PC-9 (cell line): ENCODE measurements around the gene RABAC1. TPM values are rescaled to one million over a fixed set of nuclear protein-coding genes. Genes with fewer than 3 reads are reported as not detected.

Source experiments
- BruUV-seq: library from RNA; stranded (reverse); fragments of 400-500 nt; replicated peaks from 2 replicates; lab custom pipeline; 2021; lab: Mats Ljungman, UMichigan
- CTCF ChIA-PET: fragments of 300-600 bp; sonication (Branson Sonifier 250); formaldehyde crosslinking; loops from one replicate; lab custom pipeline; 2022; ENCODE audit warnings: antibody characterized with exemption; lab: Charles Lee
- POLR2A ChIA-PET: fragments of 300-600 bp; sonication (Branson Sonifier 250); formaldehyde crosslinking; loops from one replicate; lab custom pipeline; 2022; ENCODE audit warnings: antibody characterized with exemption; ENCODE audit not compliant: unreplicated experiment; lab: Charles Lee
- DNase-seq, 2 experiments: peaks; one replicate each; pipeline versions ENCODE4 v3.0.0 to v3.0.0-alpha.2; 2015 to 2022; ENCODE audit warnings: mixed read lengths in 1 of 2
- H2AFZ ChIP-seq: fragments of 200-600 bp; sonication (generic); 2 replicates; pipeline ENCODE4 v1.8.1; 2017; ENCODE audit warnings: antibody characterized with exemption
- H3F3A ChIP-seq: fragments of 200-600 bp; sonication (generic); 2 replicates; pipeline ENCODE4 v1.8.1; 2017; ENCODE audit warnings: antibody characterized with exemption, mild to moderate bottlenecking, low read depth; ENCODE audit not compliant: insufficient read depth
- H3K27ac ChIP-seq: fragments of 200-600 bp; sonication (generic); 2 replicates; pipeline ENCODE4 v1.6.1; 2016; ENCODE audit warnings: mixed run types
- H3K27me3 ChIP-seq: fragments of 200-600 bp; sonication (generic); 2 replicates; pipeline ENCODE4 v1.6.1; 2016; ENCODE audit warnings: low read depth, mixed run types; ENCODE audit not compliant: insufficient read depth
- H3K36me3 ChIP-seq: fragments of 200-600 bp; sonication (generic); 2 replicates; pipeline ENCODE4 v1.6.1; 2016; ENCODE audit warnings: low read depth, mixed run types
- H3K4me1 ChIP-seq: fragments of 200-600 bp; sonication (generic); replicated peaks from 2 replicates; pipeline ENCODE4 v1.6.1; 2016; ENCODE audit warnings: mixed run types; ENCODE audit not compliant: insufficient read depth
- H3K4me2 ChIP-seq: fragments of 200-600 bp; sonication (generic); 2 replicates; pipeline ENCODE4 v1.6.1; 2017; ENCODE audit warnings: mixed run types
- H3K4me3 ChIP-seq: fragments of 200-600 bp; sonication (generic); 2 replicates; pipeline ENCODE4 v1.6.1; 2016; ENCODE audit warnings: mixed run types
- H3K79me2 ChIP-seq: fragments of 200-600 bp; sonication (generic); 2 replicates; pipeline ENCODE4 v1.6.1; 2017; ENCODE audit warnings: low read depth, mixed run types
- H3K9me2 ChIP-seq: fragments of 200-600 bp; sonication (generic); 2 replicates; pipeline ENCODE4 v1.8.1; 2017; ENCODE audit warnings: mild to moderate bottlenecking; ENCODE audit not compliant: insufficient read depth
- H3K9me3 ChIP-seq: fragments of 200-600 bp; sonication (generic); 2 replicates; pipeline ENCODE4 v1.8.1; 2016; ENCODE audit warnings: low read depth; ENCODE audit not compliant: insufficient read depth
- H4K20me1 ChIP-seq: fragments of 200-600 bp; sonication (generic); 2 replicates; pipeline ENCODE4 v1.8.1; 2017; ENCODE audit not compliant: insufficient read depth
- EZH2 ChIP-seq: fragments of 200-600 bp; sonication (generic); IDR thresholded peaks from 2 replicates; pipeline ENCODE4 v1.8.0; 2017; ENCODE audit warnings: antibody characterized with exemption, low read depth
- intact Hi-C: fragments of 100-400 bp; cut with micrococcal nuclease; formaldehyde crosslinking; loops from one replicate; pipeline ENCODE4 v1.10.0; 2022; ENCODE audit not compliant: unreplicated experiment
- total RNA-seq: library from RNA; stranded (reverse); gene quantifications from 2 replicates; pipeline ENCODE4 v1.2.3, GENCODE V29; 2021
- TF ChIP-seq, protein P1 (sequence below): fragments of 200-600 bp; sonication (generic); conservative IDR thresholded peaks from 2 replicates; pipeline ENCODE4 v1.6.1; 2017; ENCODE audit warnings: mixed run types, antibody characterized with exemption, mild to moderate bottlenecking, moderate library complexity

RABAC1 gene
- total RNA-seq, 1 experiment from 2014 or later = 110 TPM

DNA sequence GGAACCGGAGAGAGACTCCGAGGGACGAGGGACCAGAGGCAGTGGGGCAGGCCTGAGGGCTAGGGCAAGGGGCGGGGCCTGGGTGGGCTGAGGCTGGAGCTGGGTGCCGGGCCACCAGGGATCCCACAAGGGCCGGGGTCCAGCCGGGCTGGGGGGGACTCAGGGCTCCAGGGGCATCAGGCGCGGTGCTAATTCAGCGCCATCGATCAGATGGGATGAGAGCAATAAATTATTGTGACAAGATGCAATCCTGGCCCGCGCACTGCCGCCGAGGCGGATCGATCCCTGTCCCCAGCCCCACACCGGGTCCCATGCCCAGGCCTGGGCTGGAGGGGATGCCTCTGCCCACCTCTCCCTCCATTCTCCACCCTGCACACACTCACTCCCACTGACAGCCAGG lies 36.5 kb downstream of the RABAC1 start:
- H3K4me2 ChIP-seq = no peak overlapping the region
- intact Hi-C loops = no loop called here
- H3K4me3 ChIP-seq = no peak overlapping the region
- no peaks in the 10 kb centered on the region for H3K36me3 ChIP-seq
- H4K20me1 ChIP-seq = no peaks in the 10 kb centered on the region
- no peaks in the 10 kb centered on the region for H3K79me2 ChIP-seq
- ChIA-PET CTCF (no interaction called here), POLR2A (no interaction called here)
- TF ChIP-seq, protein P1, sequence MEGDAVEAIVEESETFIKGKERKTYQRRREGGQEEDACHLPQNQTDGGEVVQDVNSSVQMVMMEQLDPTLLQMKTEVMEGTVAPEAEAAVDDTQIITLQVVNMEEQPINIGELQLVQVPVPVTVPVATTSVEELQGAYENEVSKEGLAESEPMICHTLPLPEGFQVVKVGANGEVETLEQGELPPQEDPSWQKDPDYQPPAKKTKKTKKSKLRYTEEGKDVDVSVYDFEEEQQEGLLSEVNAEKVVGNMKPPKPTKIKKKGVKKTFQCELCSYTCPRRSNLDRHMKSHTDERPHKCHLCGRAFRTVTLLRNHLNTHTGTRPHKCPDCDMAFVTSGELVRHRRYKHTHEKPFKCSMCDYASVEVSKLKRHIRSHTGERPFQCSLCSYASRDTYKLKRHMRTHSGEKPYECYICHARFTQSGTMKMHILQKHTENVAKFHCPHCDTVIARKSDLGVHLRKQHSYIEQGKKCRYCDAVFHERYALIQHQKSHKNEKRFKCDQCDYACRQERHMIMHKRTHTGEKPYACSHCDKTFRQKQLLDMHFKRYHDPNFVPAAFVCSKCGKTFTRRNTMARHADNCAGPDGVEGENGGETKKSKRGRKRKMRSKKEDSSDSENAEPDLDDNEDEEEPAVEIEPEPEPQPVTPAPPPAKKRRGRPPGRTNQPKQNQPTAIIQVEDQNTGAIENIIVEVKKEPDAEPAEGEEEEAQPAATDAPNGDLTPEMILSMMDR = no peak
- BruUV-seq = no TSS peak
- peaks cover 31% of the 10 kb centered on the region; the same call in 1 of the 2 replicates for H3F3A ChIP-seq
- H3K9me2 ChIP-seq = no peaks in the 10 kb centered on the region
- no peaks in the 10 kb centered on the region for H3K4me1 ChIP-seq
- no peaks in the 10 kb centered on the region for H3K9me3 ChIP-seq
- no peak for DNase-seq
- no peak overlapping the region for H3K27ac ChIP-seq
- no peak overlapping the region for H2AFZ ChIP-seq
- peaks cover 59% of the 10 kb centered on the region for H3K27me3 ChIP-seq

DNA sequence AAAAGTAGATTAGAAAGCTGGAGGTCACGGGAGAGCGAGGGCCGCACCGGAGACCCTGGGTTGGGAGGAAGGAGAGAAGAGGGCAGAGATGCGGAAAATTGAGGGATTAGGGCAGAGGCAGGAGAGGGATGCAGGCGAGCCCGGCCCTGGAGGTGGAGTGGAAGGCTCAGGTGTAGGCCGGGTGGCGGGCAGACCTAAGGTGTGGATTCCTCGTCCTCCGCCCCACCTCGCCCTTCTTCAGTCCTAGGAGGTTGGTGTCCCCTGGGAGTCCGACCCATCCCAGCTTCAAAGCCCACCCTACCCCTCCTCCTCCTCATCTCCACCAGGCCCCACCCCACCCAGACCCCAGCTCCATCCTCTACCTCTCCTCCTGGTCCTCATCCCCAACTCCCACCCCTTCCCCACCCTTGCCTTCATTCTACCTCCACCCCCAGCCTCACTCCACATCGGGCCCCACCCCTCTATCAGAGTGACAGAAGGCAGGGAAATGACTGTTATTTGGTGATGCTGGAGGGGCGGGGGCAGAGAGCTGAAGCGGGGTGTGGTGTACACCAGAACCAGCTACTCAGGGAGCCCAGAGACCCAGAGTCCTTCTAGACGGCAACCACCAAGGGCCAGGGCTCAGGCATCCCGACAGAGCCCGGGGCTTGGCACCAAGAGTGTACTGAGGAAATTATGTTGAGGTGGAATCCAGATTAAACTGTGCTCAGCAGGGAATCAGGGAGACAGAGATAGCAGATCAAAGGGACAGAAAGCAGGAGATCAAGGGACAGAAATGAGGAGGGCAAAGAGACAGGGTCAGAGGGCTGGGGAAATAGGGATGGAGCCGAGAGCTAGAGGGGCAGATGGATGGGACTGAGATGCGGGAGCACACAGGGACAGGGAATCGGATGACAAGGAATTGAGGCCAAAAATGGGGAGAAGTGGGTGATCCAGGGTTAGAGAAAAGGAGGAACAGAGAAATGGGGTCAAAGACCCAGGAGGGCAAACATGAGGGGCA lies 37.2 kb downstream of the RABAC1 start:
- Histone ChIP-seq H3K4me2 (no peak overlapping the region), H3K36me3 (no peaks in the 10 kb centered on the region), H4K20me1 (no peaks in the 10 kb centered on the region), H3K27ac (no peak overlapping the region), H3K4me1 (no peaks in the 10 kb centered on the region), H3K4me3 (no peak overlapping the region), H3F3A (peaks cover 31% of the 10 kb centered on the region; the same call in 1 of the 2 replicates), H2AFZ (no peak overlapping the region), H3K79me2 (no peaks in the 10 kb centered on the region), H3K9me2 (no peaks in the 10 kb centered on the region), H3K27me3 (peaks cover 52% of the 10 kb centered on the region), H3K9me3 (no peaks in the 10 kb centered on the region)
- TF ChIP-seq, protein P1 = no peak
- TF ChIP-seq EZH2 = no peak
- ChIA-PET CTCF (no interaction called here), POLR2A (no interaction called here)
- intact Hi-C loops = no loop called here
- DNase-seq = no peak
- no TSS peak for BruUV-seq

DNA sequence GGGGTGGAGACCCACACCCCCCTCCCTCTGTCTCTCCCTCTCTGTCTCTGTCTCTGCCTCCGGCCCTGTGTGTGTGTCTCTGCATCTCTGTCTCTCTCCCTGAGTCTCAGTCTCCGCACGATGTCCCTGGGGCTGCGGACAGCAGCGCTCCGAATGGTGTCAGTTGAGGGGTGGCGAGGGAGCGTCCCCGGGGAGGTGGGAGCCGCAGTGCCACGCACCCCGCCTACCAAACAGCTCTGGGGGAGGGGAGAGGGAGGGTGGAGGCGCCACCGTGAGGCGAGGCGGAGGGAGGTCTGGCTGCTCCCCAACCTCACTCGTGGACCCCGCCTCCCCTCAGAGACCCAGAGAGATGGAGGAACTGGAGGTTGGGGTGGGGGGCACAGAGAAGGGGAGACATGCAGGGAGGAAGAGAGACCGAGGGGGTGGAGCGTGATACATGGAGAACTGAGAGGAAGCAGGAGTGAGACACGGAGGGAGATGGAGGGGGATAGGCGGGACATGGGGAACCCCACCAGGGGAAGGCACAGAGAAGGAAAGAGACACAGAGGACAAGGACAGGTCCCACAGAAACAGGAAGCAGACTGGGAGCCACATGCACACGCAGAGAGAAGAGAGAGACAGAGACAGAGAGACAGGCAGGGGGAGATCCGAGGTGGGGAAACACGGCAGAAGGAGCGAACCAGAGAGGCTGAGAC lies 38.1 kb downstream of the RABAC1 start:
- POLR2A ChIA-PET = no interaction called here
- H3F3A ChIP-seq = peaks cover 31% of the 10 kb centered on the region; the same call in 1 of the 2 replicates
- H3K9me2 ChIP-seq = no peaks in the 10 kb centered on the region
- H2AFZ ChIP-seq = no peak overlapping the region
- H3K36me3 ChIP-seq = no peaks in the 10 kb centered on the region
- CTCF ChIA-PET = no interaction called here
- no peaks in the 10 kb centered on the region for H3K79me2 ChIP-seq
- no TSS peak for BruUV-seq
- no peaks in the 10 kb centered on the region for H3K9me3 ChIP-seq
- no peak overlapping the region for H3K27ac ChIP-seq
- no peak overlapping the region for H3K4me3 ChIP-seq
- no peak overlapping the region for H3K4me2 ChIP-seq
- no peaks in the 10 kb centered on the region for H4K20me1 ChIP-seq
- DNase-seq = no peak
- H3K27me3 ChIP-seq = peaks cover 54% of the 10 kb centered on the region
- H3K4me1 ChIP-seq = no peaks in the 10 kb centered on the region
- intact Hi-C loops = no loop called here
- TF ChIP-seq, protein P1 = no peak
- no peak for TF ChIP-seq EZH2
